HG02623 (cell line): ENCODE data around the gene SLC45A2.

Experiments
- ATAC-seq: cut with Tn5 transposase; IDR thresholded peaks from one replicate; pipeline ENCODE4 v1.9.1; 2021; ENCODE audit warnings: moderate library complexity; ENCODE audit not compliant: unreplicated experiment

SLC45A2 gene

DNA sequence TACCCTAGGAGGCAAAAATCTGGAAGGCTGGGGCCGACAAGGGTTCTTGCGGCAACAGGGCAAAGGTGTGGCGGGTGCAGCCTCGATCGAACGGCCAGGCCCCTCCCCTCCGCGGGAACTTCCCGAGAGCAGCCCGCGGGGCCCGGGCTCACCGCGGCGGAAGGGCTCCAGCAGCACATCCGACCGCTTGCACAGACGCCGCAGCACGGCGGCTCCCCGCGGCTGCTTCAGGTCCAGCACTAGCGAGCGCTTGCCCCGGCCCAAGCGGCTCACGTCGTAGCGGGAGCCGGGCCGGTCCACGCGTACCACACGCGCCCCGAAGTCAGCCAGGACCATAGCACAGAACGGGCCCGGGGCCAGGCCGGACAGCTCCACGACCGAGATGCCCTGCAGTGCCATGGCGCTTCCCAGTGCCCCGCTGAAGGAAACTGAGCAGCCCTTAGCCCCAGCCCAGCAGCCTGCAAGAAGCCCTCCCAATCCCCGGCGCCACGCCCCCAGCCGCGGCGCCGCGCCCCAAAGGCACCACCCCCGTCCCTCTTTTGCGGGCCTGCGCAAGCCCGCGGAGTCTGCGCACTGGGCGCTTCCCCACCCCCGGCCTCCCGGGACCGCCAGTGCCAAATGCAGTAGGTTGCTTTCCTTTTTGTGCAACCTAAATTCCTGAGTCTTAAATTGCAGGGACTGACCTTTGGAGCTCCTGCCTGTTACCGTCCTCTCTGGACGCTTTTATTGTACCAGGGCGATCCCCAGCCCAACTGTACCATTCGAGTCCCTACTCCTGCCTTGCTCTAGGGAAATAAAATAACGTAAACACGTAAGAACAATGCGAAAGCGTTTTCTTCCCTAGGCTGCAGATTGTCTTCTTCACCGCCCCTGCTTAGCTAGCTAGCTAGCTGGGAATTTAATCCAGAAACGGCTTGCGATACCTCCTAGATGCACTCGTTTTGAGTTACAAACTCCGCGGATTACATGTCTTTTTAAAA is 23.4 kb upstream of the SLC45A2 start, which contains the start of gene AMACR:
TSS of gene AMACR (minus strand) at position 430 of the 980 bp plus-strand sequence. CDS start at position 399, 31 bp downstream.
- peak; percentile 85 for ATAC-seq

- no peak for ATAC-seq
These were observed 22.7 kb upstream of the SLC45A2 start for GRCh38 chr5:34007201-34007620.

GRCh38 chr5:34005681-34006080 is 21.2 kb upstream of the SLC45A2 start:
- no peak for ATAC-seq

- no peak for ATAC-seq
These were observed 20.7 kb upstream of the SLC45A2 start for GRCh38 chr5:34005211-34005610.

GRCh38 chr5:34003941-34004340 is 19.4 kb upstream of the SLC45A2 start:
- ATAC-seq: no peak

DNA sequence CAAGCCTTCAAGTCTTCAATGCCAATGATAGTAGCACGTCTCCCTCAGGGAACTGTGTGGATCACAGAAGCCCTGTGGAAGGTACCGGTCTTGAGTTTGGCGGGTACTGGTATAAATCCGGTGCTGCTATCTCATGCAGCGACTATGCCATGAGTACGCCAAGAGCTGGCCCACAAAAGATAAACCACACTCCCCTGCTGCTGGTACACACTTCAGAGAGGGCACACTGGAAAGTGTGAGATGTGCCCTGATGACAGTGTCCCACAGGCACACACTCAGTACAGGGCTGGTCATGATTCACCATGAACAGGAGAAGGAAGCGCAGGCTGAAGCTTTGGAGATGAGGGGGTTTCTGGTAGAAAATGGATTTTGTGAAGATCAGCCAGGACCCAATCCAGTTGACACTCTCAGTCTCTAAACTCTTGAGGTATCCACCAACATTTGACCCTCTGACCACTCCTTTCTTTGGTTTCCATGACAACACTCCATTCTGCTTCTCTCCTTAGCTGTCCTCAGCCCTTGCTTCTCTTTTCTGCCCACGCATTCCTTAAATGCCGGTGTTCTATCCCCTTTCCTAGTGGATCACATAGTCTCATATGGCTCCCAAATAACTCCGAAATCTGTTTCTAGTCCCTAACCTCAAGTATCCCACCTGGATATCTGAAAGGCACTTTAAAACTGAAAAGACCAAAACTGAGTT is 18.3 kb upstream of the SLC45A2 start:
- ATAC-seq: no peak

DNA sequence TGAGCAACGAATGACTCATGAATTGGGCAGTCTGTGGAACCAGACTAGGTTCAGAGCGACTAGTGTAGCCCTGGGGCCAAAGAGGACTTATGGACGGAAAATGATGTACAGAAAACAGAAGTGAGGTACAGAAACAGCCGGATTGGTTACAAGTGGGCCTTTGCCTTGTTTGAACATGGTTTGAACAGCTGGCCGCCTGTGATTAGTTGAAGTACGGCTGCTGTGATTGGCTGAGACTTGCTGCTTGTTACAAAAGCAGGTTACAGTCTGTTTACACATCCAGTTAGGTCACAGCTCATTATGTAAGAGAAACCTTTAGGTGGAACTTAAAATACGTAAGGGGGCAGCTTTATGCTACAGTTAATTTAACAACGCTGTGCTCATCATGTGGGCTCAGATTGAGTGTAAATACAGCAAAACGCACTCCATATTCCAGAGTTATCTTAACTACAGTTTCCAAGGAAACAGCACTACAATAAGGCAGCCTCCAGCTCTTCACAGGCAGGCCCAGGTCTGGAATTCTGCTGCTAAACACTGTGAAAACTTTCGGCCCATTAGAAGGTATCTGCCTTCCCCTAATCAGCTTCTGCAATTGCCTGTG is 16.8 kb upstream of the SLC45A2 start:
- no peak for ATAC-seq

DNA sequence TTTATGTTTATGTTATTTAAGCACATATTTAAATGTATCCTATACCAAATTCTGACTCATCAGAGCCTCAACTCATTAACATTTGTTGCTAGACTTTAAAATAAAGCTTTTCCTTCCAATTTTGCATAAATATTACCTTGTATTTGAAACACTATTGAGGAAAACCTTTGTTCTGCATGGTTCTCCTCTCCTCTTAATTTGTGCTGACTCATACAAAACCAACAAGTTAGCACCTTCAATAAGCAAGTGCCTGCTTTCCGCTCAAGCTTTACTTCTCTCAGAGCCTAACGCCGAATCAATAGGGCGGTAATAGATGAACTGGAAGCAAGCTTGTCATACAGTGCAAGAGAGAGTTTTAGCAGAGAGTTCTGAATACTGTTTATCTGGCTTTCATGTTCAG is 15.5 kb upstream of the SLC45A2 start:
- ATAC-seq: no peak

DNA sequence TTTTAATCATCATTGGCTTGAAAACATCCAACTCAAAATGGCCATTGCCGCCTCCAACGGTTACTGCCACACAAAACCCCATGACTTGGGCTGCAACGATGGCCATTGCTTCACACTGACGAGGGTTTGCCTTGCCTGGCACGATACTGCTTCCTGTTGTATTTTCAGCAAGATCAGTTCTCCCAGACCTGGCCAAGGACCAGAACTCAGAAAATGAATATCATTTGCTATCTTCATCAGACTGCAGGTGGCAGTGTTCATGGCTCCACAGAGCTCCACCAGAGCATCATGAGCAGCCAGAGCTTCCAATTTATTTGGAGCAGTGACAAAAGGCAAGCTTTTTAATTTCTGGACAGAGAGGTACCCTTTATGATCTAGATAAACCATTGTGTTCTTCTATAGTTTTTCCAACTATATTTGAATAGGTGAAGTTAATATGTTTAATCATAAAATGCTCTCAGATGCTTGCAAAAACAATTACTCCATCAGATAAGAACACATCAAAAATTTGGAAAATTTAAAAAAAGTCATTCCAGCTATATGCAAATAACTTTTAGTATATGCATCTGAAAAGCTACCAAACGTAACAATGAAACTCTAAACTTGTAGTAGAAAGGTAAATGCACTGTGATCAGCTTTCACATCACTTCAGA is 13.0 kb upstream of the SLC45A2 start:
- peak; percentile 60 for ATAC-seq

DNA sequence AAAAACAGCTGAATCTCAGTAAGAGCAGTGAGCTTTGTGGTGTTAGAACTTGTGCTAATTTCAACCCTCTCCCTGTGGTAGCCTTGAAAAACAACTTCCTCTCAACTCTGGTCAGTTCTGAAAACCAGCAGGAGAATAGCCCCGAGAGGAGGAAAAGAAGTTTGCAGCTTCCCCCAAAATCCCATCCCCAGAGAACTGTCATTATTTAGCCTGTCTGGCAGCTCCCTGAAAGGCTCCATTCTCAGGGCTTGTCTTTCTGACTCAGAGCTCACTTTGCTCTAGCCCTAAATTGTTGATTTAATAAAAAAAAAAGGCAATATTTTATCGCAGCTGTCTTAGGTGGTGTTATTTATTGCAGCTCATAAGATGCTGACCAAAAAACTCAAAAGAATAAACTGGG is 11.4 kb upstream of the SLC45A2 start:
- ATAC-seq: no peak

DNA sequence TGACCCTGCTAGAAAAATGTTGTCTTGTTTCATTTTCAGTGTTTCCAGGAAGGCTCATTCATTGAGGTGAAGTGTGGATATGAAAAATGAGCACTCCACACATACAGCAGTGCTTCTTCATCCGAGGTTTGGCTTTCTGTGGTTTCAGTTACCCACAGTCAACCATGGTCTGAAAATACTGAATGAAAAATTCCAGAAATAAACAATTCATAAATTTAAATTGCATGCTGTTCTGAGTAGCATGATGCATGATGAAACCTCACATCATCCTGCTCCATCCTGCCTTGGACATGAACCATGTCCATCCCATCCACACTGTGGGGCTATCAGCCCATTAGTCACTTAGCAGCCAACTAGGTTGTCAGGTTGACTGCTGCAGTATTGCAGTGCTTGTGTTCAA is 10.4 kb upstream of the SLC45A2 start:
- no peak for ATAC-seq

DNA sequence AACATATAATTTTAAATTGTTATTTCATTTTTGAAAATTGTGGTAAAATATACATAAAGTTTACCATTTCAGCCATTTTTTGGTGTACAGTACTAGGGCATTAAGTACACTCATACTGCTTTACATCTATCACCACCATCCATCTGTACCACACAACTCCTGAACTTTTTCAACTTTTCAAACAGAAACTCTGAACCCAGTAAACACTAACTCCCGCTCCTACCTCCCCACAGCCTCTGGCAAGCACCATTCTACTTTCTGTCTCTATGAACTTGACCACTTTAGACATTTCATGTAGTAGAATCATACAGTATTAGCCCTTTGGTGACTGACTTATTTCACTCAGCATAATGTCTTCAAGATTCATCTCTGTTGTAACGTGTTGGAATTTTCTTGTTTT is 8.4 kb upstream of the SLC45A2 start:
- no peak for ATAC-seq

DNA sequence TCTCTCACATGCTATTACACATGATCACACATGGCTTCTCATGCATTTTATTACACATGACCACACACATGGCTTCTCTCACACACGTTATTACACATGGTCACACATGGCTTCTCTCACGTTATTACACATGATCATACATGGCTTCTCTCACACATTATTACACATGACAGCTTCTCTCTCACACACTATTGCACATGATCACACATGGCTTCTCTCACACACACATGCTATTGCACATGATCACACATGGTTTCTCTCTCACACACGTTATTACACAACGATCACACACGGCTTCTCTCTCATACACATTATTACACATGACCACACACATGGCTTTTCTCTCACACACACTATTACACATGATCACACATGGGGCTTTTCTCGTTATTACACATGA is 954 bp upstream of the SLC45A2 start:
- no peak for ATAC-seq

DNA sequence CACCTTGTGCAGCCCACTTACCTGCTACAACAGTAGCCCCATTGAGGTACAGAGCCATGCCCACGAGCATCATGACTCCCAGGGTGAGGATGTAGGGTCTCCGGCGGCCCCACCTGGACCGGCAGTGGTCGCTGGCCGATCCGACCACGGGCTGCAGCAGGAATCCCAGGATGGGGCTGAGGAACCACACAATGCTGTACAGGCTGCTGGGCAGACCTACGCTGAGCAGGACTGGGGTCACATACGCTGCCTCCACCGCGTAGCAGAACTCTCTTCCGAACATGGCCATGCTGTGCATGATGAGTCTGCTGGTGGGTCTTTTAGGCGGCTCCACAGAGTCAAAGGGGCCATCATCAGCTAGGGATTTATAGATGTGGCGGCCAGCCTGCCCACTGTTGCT is 315 bp downstream of the SLC45A2 start:
- no peak for ATAC-seq

- no peak for ATAC-seq
These were observed 2.9 kb downstream of the SLC45A2 start for GRCh38 chr5:33981408-33982162.

GRCh38 chr5:33980030-33980429 is 4.5 kb downstream of the SLC45A2 start:
- no peak for ATAC-seq

DNA sequence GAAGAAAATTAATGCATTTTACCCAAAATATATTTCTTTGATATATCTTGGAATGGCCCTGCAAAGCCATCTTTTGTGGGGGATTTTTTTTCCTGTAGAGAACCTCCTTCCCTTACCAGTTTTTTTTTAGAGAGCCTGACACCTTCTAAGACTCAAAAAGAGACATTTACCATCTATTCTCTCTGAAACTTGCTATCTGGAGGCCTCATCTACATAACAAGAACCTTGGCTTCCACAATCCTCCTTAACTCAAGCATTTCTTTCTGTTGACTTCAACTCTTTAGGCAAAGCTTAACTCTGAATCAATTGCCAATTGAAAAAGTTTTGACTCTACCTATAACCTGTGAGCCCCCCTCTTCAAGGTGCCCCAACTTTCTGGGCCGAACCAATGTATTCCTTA is 6.2 kb downstream of the SLC45A2 start:
- ATAC-seq: no peak

DNA sequence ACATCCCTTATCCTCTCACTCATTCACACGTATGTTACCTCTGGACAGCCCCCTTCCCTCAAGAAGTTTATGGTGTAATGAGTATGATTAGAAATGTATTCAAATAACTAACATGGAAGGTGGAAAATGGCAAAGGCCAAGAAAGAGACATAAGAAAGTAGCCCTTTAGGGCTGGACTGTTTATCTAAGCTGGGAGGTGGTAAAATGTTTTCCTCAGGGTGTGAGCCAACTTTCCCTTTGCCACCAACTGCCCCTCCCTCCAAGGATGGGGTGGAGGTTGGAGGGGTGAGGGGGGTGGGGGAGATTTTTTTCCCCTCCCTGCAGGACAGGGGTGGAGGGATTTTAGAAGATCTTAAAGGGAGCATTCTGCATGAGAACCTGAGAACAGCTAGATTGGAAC is 8.2 kb downstream of the SLC45A2 start:
- ATAC-seq: no peak

DNA sequence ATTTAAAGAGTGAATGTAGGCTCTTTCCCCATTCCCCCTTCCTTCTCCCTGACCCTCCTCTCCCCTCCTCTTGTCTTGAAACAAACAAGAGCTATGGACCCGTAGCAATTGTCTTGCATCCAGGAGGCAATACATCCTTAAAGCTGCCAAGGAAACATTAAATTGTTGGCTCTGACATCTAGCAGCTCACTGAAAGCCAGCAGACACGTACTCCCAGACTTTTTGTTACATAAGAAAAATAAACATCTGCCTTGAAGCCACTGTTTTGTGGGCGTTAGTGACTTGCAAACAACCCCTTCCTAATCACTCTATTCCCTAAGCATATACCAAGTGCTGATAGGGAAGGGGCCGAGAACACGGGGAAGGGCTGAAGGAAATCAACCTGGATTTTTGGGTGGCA is 8.6 kb downstream of the SLC45A2 start:
- ATAC-seq: no peak

DNA sequence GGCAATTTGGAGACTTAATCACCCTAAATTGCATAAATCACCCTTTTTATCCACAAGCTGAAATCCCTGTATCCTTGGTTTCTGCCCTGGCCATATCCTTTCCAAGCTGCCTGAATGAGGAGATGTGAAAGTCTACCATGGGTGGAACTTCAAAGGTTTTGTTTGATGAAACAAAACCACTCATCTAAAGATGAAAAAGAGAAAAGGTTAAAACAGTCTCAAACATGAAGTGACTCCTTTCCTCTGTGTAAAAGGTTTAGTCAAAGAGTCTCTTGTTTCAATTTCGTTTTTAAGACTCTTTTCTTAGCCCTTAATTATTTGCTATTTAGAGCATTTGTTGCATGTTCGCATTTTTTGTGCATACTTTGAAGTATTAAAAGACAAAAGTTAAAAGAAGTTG is 11.2 kb downstream of the SLC45A2 start:
- no peak for ATAC-seq
